Activated T-helper 17 cell treated with anti-CD3 and anti-CD28 coated beads, Interleukin-2, amount 50 U/mL, for 72 hours (primary cell): ENCODE results near the gene RAB6B. TPM values are rescaled to one million over a fixed set of nuclear protein-coding genes. Genes with fewer than 3 reads are reported as not detected.

Source experiments
- ATAC-seq: fragments of 150-1000 bp; cut with Tn5 transposase; replicated peaks from 2 replicates; pipeline ENCODE4 v1.10.0; 2021; ENCODE audit warnings: mild to moderate bottlenecking, moderate library complexity
- H3K27ac Mint-ChIP-seq: one replicate; pipeline ENCODE4 v1.8.0; 2022; ENCODE audit warnings: mixed read lengths
- H3K27me3 Mint-ChIP-seq: one replicate; pipeline ENCODE4 v1.8.0; 2022; ENCODE audit warnings: mixed read lengths
- H3K36me3 Mint-ChIP-seq: one replicate; pipeline ENCODE4 v1.8.0; 2022; ENCODE audit warnings: low read depth, mild to moderate bottlenecking, mixed read lengths
- H3K4me1 Mint-ChIP-seq: one replicate; pipeline ENCODE4 v1.8.0; 2022; ENCODE audit warnings: mixed read lengths
- H3K4me3 Mint-ChIP-seq: one replicate; pipeline ENCODE4 v1.8.0; 2022; ENCODE audit warnings: mild to moderate bottlenecking, mixed read lengths
- H3K9me3 Mint-ChIP-seq: one replicate; pipeline ENCODE4 v1.8.0; 2022; ENCODE audit warnings: mixed read lengths
- total RNA-seq, 2 donors: library from RNA; stranded (reverse); gene quantifications; one replicate each; pipeline ENCODE4 v1.2.3, GENCODE V29; 2022

The RAB6B gene
- total RNA-seq, 2 donors from 2014 or later = 0.19 to 3.1 TPM

DNA sequence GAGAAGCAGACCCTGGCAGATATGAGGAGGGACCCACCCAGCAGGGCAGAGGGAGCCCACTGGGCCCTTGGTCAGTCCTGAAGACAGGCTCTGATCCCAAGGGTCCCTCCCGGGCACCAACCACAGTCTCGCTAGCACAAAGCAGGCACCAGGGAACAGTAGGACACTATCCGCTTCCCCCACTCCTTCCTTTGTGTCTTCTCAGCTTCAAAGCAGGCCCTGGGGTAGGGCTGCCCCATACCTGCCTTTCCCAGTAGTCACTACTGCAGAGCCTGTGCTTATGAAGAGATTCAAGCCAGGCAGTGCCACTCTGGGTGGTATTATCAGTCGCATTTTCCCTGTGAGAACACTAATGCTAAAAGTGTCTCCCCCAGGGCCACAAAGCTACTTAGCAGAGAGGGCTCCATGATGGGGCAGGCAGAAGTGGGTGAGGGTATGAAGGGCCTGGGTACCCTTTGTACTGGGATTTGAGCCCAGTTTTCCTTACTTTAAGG lies 57.3 kb downstream of the RAB6B start:
- no peaks in the 10 kb centered on the region for H3K36me3 Mint-ChIP-seq
- no peak overlapping the region for H3K27ac Mint-ChIP-seq
- no peaks in the 10 kb centered on the region for H3K9me3 Mint-ChIP-seq
- no peaks in the 10 kb centered on the region for H3K4me1 Mint-ChIP-seq
- H3K27me3 Mint-ChIP-seq = peaks cover 3% of the 10 kb centered on the region
- ATAC-seq = no peak
- no peak overlapping the region for H3K4me3 Mint-ChIP-seq

DNA sequence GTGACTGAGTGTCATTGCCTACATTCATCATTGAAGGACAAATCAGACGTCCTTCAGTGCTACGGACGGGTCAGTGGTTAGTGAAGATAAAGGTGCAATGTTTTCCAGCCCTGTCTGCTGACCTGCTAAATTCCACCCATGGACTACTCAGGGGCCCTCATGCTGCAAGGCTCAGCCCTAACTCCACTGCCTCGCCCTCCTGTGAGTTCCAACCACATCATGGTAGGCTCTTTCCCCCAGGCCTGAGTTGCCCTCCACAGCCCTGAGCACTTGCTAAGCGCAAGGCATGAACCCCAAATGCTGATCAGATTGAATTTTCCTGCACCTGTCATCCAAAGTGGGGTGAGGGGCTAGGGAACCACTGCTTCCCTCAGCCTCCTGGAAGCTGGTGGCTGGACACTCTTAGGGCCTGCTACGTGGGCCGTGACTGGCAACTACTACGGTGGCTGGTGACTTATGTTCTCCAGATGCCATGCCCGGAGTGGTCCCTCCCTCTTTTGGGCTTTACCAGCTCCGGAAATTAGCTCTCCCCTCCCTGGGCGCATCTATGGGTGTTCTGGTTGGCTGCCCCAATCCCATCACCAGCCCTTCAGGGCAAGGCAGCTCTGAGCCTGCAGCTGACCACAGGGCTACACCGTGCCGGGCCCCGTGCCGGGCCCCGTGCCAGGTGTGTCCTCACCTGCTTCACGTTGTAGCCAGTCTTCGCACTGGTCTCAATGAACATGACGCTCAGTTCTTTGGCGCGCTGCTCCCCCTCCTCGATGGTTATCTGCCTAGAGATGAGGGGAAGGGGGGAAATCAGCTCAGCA lies 58.0 kb downstream of the RAB6B start:
- no peaks in the 10 kb centered on the region for H3K9me3 Mint-ChIP-seq
- no peak overlapping the region for H3K4me3 Mint-ChIP-seq
- no peaks in the 10 kb centered on the region for H3K36me3 Mint-ChIP-seq
- ATAC-seq = no peak
- no peaks in the 10 kb centered on the region for H3K4me1 Mint-ChIP-seq
- no peak overlapping the region for H3K27ac Mint-ChIP-seq
- H3K27me3 Mint-ChIP-seq = peaks cover 3% of the 10 kb centered on the region

- Mint-ChIP-seq H3K4me1 (no peaks in the 10 kb centered on the region), H3K27me3 (peaks cover 3% of the 10 kb centered on the region), H3K4me3 (no peak overlapping the region), H3K27ac (no peak overlapping the region), H3K9me3 (no peaks in the 10 kb centered on the region), H3K36me3 (no peaks in the 10 kb centered on the region)
- no peak for ATAC-seq
These were observed 59.1 kb downstream of the RAB6B start for GRCh38 chr3:133836497-133837158.

- H3K9me3 Mint-ChIP-seq = no peaks in the 10 kb centered on the region
- H3K27ac Mint-ChIP-seq = no peak overlapping the region
- no peak overlapping the region for H3K4me3 Mint-ChIP-seq
- no peak for ATAC-seq
- H3K36me3 Mint-ChIP-seq = no peaks in the 10 kb centered on the region
- H3K4me1 Mint-ChIP-seq = no peaks in the 10 kb centered on the region
- peaks cover 3% of the 10 kb centered on the region for H3K27me3 Mint-ChIP-seq
These were observed 59.7 kb downstream of the RAB6B start for GRCh38 chr3:133835961-133836360.

DNA sequence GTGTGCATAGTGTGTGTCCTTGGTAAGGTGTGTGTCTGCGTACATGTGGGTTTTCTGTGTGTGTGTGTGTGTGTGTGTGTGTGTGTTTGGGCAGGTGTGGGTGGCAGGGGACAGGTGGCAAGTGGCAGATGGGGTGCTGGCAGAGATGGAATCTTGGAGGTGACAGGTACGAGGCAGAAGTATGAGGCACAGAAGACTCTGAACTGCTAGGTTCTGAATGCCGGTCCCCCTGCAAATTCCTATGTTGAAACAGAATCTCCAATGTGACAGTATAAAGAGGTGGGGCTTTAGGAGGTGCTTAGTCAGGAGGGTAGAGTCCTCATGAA lies 60.3 kb downstream of the RAB6B start:
- Mint-ChIP-seq H3K27me3 (peaks cover 3% of the 10 kb centered on the region), H3K9me3 (no peaks in the 10 kb centered on the region), H3K27ac (no peak overlapping the region), H3K36me3 (no peaks in the 10 kb centered on the region), H3K4me3 (no peak overlapping the region), H3K4me1 (no peaks in the 10 kb centered on the region)
- no peak for ATAC-seq

- Mint-ChIP-seq H3K27me3 (peaks cover 3% of the 10 kb centered on the region), H3K36me3 (no peaks in the 10 kb centered on the region), H3K9me3 (no peaks in the 10 kb centered on the region), H3K4me1 (no peaks in the 10 kb centered on the region), H3K4me3 (no peak overlapping the region), H3K27ac (no peak overlapping the region)
- no peak for ATAC-seq
These were observed 60.9 kb downstream of the RAB6B start for GRCh38 chr3:133834621-133835417.

DNA sequence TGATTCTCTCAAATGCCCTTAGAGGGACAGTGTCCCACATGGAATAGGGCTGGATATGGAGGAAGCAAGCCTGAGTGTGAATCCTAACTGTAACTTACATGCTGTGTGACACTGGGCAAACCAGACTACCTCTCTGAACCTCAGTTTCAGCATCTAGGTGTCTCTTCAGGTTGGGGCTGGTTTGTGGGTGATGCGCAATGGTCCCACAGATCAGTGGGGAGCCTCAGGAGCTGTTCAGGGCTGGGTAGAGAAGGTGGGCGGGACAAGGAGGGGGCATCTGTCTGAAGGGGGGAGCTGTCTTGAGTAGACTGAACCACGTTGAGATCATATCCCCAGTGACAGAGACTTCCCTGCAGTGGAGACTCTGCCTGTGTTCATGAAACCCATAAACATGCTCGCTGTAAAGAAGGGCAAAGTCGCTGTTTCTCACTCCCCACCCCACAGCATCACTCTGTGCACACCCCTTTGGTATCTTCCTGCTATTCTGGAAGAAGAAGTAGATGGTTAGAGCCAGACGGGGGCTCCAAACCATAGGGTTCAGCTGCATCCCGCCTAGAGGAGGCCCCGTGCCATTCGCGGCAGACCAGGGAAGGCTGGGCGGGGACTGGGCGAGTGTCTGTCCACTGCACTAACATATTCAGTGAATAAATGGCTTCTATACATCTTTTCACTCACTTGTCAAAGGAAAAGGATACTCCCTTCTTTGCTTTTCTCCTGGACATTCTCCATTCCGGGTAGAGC lies 61.6 kb downstream of the RAB6B start:
- no peaks in the 10 kb centered on the region for H3K9me3 Mint-ChIP-seq
- H3K36me3 Mint-ChIP-seq = no peaks in the 10 kb centered on the region
- no peak for ATAC-seq
- no peak overlapping the region for H3K4me3 Mint-ChIP-seq
- H3K27ac Mint-ChIP-seq = no peak overlapping the region
- no peaks in the 10 kb centered on the region for H3K4me1 Mint-ChIP-seq
- H3K27me3 Mint-ChIP-seq = peaks cover 3% of the 10 kb centered on the region

DNA sequence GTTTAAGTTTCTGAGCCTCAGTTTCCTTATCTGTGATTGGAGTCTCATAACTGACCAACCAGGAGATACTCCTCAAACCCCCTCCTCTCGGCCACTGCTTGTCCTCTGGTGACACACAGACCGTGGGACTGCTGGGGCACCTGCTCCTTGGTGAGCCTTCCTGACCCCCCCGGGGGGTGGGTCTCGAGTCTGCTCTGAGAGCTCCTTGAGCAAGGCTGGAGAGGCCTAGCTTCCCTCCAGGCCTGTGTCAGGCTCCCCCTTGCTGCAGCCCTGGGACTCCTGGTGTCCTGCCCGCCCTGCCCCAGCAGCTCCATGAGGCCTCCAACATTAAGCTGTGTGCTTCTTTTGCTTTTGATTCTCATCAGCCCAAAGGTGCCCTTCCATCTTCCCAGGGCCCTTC lies 62.4 kb downstream of the RAB6B start:
- Mint-ChIP-seq H3K4me1 (no peaks in the 10 kb centered on the region), H3K9me3 (no peaks in the 10 kb centered on the region), H3K27ac (no peak overlapping the region), H3K27me3 (peaks cover 3% of the 10 kb centered on the region), H3K36me3 (no peaks in the 10 kb centered on the region), H3K4me3 (no peak overlapping the region)
- ATAC-seq = no peak

DNA sequence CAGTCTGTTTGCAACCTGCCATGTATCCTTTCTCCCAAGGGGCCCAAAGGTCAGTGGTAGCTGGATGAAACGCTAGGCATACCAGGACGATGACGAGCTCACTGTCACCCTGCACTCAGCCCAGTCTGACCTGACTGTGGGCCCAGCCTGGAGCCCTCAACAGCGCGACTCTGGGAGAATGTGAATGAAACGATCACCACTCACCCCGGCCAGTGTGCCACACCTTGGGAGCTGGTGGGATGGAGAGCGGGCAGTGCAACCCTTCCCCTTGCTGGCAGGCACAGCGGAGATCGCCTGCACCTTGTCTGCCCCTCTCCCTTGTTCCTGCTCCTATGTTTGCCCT lies 62.9 kb downstream of the RAB6B start:
- Mint-ChIP-seq H3K4me1 (no peaks in the 10 kb centered on the region), H3K4me3 (no peak overlapping the region), H3K9me3 (no peaks in the 10 kb centered on the region), H3K27ac (no peak overlapping the region), H3K27me3 (peaks cover 3% of the 10 kb centered on the region), H3K36me3 (no peaks in the 10 kb centered on the region)
- ATAC-seq = no peak

- Mint-ChIP-seq H3K9me3 (no peaks in the 10 kb centered on the region), H3K4me1 (no peaks in the 10 kb centered on the region), H3K4me3 (no peak overlapping the region), H3K36me3 (no peaks in the 10 kb centered on the region), H3K27me3 (peaks cover 3% of the 10 kb centered on the region), H3K27ac (no peak overlapping the region)
- ATAC-seq = no peak
These were observed 63.5 kb downstream of the RAB6B start for GRCh38 chr3:133831966-133832801.

GRCh38 chr3:133830071-133830470 lies 65.6 kb downstream of the RAB6B start:
- no peak overlapping the region for H3K27ac Mint-ChIP-seq
- H3K36me3 Mint-ChIP-seq = peaks cover 10% of the 10 kb centered on the region
- ATAC-seq = no peak
- no peaks in the 10 kb centered on the region for H3K4me1 Mint-ChIP-seq
- H3K27me3 Mint-ChIP-seq = no peaks in the 10 kb centered on the region
- no peak overlapping the region for H3K4me3 Mint-ChIP-seq
- no peaks in the 10 kb centered on the region for H3K9me3 Mint-ChIP-seq

GRCh38 chr3:133829310-133829707 lies 66.4 kb downstream of the RAB6B start:
- Mint-ChIP-seq H3K27ac (no peak overlapping the region), H3K4me3 (no peak overlapping the region), H3K4me1 (no peaks in the 10 kb centered on the region), H3K36me3 (peaks cover 17% of the 10 kb centered on the region), H3K27me3 (no peaks in the 10 kb centered on the region), H3K9me3 (no peaks in the 10 kb centered on the region)
- no peak for ATAC-seq

DNA sequence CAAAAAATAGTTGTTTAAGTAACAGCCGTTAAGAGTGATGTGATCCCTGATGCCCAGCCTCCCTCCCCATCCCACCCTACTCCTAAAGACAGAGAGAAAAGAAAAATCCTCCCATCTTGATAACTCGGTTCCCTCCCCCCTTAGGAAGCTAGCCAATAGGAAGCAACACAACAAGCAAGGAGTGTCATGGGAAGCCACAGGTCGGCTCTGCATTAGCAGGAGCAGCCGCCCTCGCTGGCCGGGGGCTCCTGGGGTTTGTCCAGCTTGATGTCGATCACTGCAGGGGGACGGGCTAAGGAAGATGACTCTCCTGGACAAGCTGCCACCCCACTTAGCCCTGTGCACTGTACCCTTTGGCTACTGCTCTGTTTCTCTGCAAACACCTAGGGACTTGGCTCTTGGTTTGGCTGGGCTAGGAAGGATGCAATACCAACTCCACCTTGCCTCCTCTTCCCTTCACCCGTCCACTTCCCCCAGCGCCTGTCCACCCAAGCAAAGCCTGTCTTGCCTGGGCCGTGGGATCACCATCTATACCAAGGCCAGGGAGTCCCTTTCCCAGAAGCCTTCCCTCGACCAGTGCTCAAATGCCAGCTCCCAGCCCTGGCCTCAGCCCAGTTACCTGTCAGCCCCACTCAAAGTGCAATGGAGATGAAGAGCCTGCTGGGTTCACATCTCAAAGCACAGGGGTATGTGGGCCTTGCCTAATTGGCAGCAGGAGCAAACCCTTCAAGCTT lies 66.9 kb downstream of the RAB6B start:
- H3K4me1 Mint-ChIP-seq = no peaks in the 10 kb centered on the region
- H3K4me3 Mint-ChIP-seq = no peak overlapping the region
- H3K9me3 Mint-ChIP-seq = no peaks in the 10 kb centered on the region
- ATAC-seq = no peak
- H3K36me3 Mint-ChIP-seq = peaks cover 23% of the 10 kb centered on the region
- H3K27me3 Mint-ChIP-seq = no peaks in the 10 kb centered on the region
- no peak overlapping the region for H3K27ac Mint-ChIP-seq
